Measurements from ENCODE around the gene DPP9.

DNA sequence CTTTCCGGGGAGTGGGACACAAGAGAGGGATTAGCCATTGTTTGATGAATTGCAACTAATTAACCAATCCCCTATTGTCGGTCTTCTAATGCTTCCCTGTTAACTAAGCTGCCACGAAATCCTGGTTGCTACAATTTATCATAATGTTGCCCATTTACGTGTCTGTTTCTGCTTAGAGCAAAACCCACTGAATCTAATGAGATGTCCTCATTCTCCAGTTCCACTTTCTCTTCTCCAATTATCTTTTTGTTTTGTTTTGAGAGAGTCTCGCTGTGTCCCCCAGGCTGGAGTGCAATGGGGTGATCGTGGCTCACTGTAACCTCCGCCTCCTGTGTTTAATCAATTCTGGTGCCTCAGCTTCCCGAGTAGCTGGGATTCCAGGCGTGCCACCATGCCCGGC, 5.2 kb upstream of the DPP9 start:
- TF ChIP-seq CTCF (IDR thresholded peaks at IDR 0.05) (no peak), ZFX (IDR thresholded peaks at IDR 0.05; ENCODE audit: borderline replicate concordance) (no peak)
